Loucy (cell line): Measurements from ENCODE around the gene SYT8.

Experiments used
- H2AFZ ChIP-seq: fragments of 200-600 bp; sonication (generic); 2 replicates; pipeline ENCODE4 v1.6.0; 2016; ENCODE audit warnings: antibody characterized with exemption, mild to moderate bottlenecking, low read length, moderate library complexity
- H3F3A ChIP-seq: fragments of 200-600 bp; 2 replicates; pipeline ENCODE4 v1.6.0; 2016; ENCODE audit warnings: antibody characterized with exemption, low read depth, mild to moderate bottlenecking
- H3K27me3 ChIP-seq: fragments of 200-600 bp; sonication (generic); 2 replicates; pipeline ENCODE4 v1.6.1; 2014; ENCODE audit warnings: low read length, mild to moderate bottlenecking; ENCODE audit not compliant: insufficient read depth, poor library complexity, severe bottlenecking
- H3K36me3 ChIP-seq: fragments of 200-600 bp; sonication (generic); 2 replicates; pipeline ENCODE4 v1.6.1; 2016; ENCODE audit warnings: low read length; ENCODE audit not compliant: insufficient read depth
- H3K4me1 ChIP-seq: fragments of 200-600 bp; sonication (generic); 2 replicates; pipeline ENCODE4 v1.5.1; 2014; ENCODE audit warnings: low read length, mild to moderate bottlenecking; ENCODE audit not compliant: insufficient read depth, poor library complexity, severe bottlenecking
- H3K4me2 ChIP-seq: fragments of 200-600 bp; sonication (generic); 2 replicates; pipeline ENCODE4 v1.6.0; 2014; ENCODE audit warnings: antibody characterized with exemption, low read length, low read depth, mild to moderate bottlenecking; ENCODE audit not compliant: poor library complexity, severe bottlenecking
- H3K4me3 ChIP-seq: fragments of 200-600 bp; sonication (generic); 2 replicates; pipeline ENCODE4 v1.5.1; 2014; ENCODE audit warnings: low read length, mild to moderate bottlenecking, mixed read lengths; ENCODE audit not compliant: poor library complexity, severe bottlenecking
- H3K79me2 ChIP-seq: fragments of 200-600 bp; sonication (generic); 2 replicates; pipeline ENCODE4 v1.6.1; 2014; ENCODE audit warnings: low read length; ENCODE audit not compliant: insufficient read depth
- H3K9ac ChIP-seq: fragments of 200-600 bp; sonication (generic); 2 replicates; pipeline ENCODE4 v1.6.0; 2014; ENCODE audit warnings: mild to moderate bottlenecking, low read depth, low read length, moderate library complexity; ENCODE audit not compliant: poor library complexity, severe bottlenecking
- H3K9me2 ChIP-seq: fragments of 200-600 bp; sonication (generic); replicated peaks from 2 replicates; pipeline ENCODE4 v1.6.1; 2016; ENCODE audit warnings: low read depth, low read length, mixed read lengths
- H3K9me3 ChIP-seq: fragments of 200-600 bp; sonication (generic); 2 replicates; pipeline ENCODE4 v1.6.1; 2014; ENCODE audit warnings: mild to moderate bottlenecking, antibody characterized with exemption, low read length, low read depth; ENCODE audit not compliant: insufficient read depth
- H4K20me1 ChIP-seq: fragments of 200-600 bp; sonication (generic); 2 replicates; pipeline ENCODE4 v1.6.0; 2014; ENCODE audit warnings: antibody characterized with exemption, low read length, mild to moderate bottlenecking; ENCODE audit not compliant: insufficient read depth, poor library complexity, severe bottlenecking
- CTCF ChIP-seq: fragments of 200-600 bp; sonication (generic); conservative IDR thresholded peaks from 2 replicates; pipeline ENCODE4 v1.5.1; 2014; ENCODE audit warnings: mild to moderate bottlenecking, antibody characterized with exemption, low read length
- EZH2phosphoT487 ChIP-seq: fragments of 200-600 bp; IDR thresholded peaks from 2 replicates; pipeline ENCODE4 v1.6.1; 2018; ENCODE audit warnings: antibody characterized with exemption, mild to moderate bottlenecking, moderate library complexity, borderline replicate concordance

The SYT8 gene

DNA sequence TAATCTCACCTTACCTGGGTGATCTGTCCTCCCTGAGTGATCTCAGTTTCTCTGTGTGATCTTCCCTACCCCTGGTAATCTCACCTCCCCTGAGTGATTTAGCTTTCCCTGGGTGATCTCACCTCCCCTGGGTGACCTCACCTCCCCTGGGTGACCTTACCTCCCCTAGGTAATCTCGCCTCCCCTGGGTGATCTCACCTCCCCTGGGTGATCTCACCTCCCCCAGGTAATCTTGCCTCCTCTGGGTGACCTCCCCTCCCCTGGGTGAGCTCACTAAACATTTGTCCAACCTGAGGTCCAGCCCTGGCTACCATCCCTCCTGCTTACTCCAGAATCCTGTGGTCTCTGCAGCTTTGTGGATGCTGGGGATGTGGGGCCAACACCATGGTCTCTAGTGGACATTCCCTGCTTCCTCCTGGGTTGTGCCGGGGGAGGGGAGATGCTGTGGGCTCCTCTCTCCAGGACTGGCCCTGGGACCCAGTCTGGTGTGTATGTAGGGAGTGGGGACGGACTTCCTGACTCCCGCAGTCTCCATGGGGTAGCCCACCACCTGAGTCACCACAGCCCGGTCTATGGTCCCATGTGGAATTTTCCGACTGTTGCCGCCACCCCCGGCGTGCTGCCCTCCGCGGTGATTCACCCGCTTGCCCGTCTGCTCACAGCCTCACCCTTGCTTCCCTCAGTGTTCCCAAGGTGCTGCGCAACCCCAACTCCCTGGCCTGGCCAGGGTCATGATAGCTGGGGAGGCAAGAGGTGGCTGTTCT, 28.0 kb downstream of the SYT8 start:
- TF ChIP-seq EZH2phosphoT487 (no peak), CTCF (no peak)
- Histone ChIP-seq H3K79me2 (peaks cover 36% of the 10 kb centered on the region; the same call in 1 of the 2 replicates), H3K4me1 (no peaks in the 10 kb centered on the region), H3K9me2 (no peaks in the 10 kb centered on the region), H3K36me3 (no peaks in the 10 kb centered on the region), H3K4me2 (no peak overlapping the region), H4K20me1 (peaks cover 4% of the 10 kb centered on the region), H3K9ac (no peak overlapping the region), H3K4me3 (no peak overlapping the region), H2AFZ (no peak overlapping the region), H3F3A (no peaks in the 10 kb centered on the region), H3K9me3 (no peaks in the 10 kb centered on the region), H3K27me3 (no peaks in the 10 kb centered on the region)

GRCh38 chr11:1863352-1864216, 28.8 kb downstream of the SYT8 start:
- no peak overlapping the region for H2AFZ ChIP-seq
- no peaks in the 10 kb centered on the region for H3K9me3 ChIP-seq
- H3K9ac ChIP-seq = no peak overlapping the region
- no peaks in the 10 kb centered on the region for H3K4me1 ChIP-seq
- H3K79me2 ChIP-seq = peaks cover 32% of the 10 kb centered on the region; the same call in 1 of the 2 replicates
- H3F3A ChIP-seq = no peaks in the 10 kb centered on the region
- no peaks in the 10 kb centered on the region for H3K36me3 ChIP-seq
- TF ChIP-seq EZH2phosphoT487 (no peak), CTCF (no peak)
- H3K4me3 ChIP-seq = no peak overlapping the region
- H4K20me1 ChIP-seq = peaks cover 4% of the 10 kb centered on the region
- no peaks in the 10 kb centered on the region for H3K9me2 ChIP-seq
- H3K4me2 ChIP-seq = no peak overlapping the region
- no peaks in the 10 kb centered on the region for H3K27me3 ChIP-seq

GRCh38 chr11:1864231-1864630, 29.4 kb downstream of the SYT8 start:
- Histone ChIP-seq H3K9me2 (no peaks in the 10 kb centered on the region), H4K20me1 (peaks cover 4% of the 10 kb centered on the region), H3K4me1 (no peaks in the 10 kb centered on the region), H3K4me3 (no peak overlapping the region), H3K36me3 (no peaks in the 10 kb centered on the region), H3K9ac (no peak overlapping the region), H3F3A (no peaks in the 10 kb centered on the region), H3K27me3 (no peaks in the 10 kb centered on the region), H3K9me3 (no peaks in the 10 kb centered on the region), H2AFZ (no peak overlapping the region), H3K79me2 (peaks cover 28% of the 10 kb centered on the region; the same call in 1 of the 2 replicates), H3K4me2 (no peak overlapping the region)
- no peak for TF ChIP-seq EZH2phosphoT487
- TF ChIP-seq CTCF = no peak
